Naive B cell (primary cell): ENCODE measurements around the gene FAM72B. TPM values are rescaled to one million over a fixed set of nuclear protein-coding genes. Genes with fewer than 3 reads are reported as not detected.
A peak's percentile ranks its signal among the peaks of the same experiment; 100 is the strongest.
"Not testable (repeated sequence)": the region's sequence is repeated elsewhere in the genome, so short reads cannot be mapped to it uniquely, and the experiment has no call there.

Experiments
- ATAC-seq, 2 donors: fragments of 150-1000 bp; cut with Tn5 transposase; 2 replicates each; pipeline ENCODE4 v1.10.0; 2021; ENCODE audit warnings: low read depth in 2 of 2, mild to moderate bottlenecking in 2 of 2, moderate library complexity in 2 of 2
- DNase-seq: peaks from one replicate; pipeline ENCODE4 v3.0.0; 2022
- H3K27ac Mint-ChIP-seq, 6 donors: one replicate each; pipeline ENCODE4 v1.8.0; 2020 to 2022; ENCODE audit warnings: mild to moderate bottlenecking in 6 of 6, mixed read lengths in 6 of 6, moderate library complexity in 5 of 6, inconsistent platforms in 2 of 6
- H3K27me3 Mint-ChIP-seq, 3 donors: one replicate each; pipeline ENCODE4 v1.8.0; 2021 to 2022; ENCODE audit warnings: mixed read lengths in 3 of 3, mild to moderate bottlenecking in 1 of 3
- H3K36me3 Mint-ChIP-seq, 2 donors: one replicate each; pipeline ENCODE4 v1.8.0; 2020 to 2022; ENCODE audit warnings: mixed read lengths in 2 of 2, inconsistent platforms in 1 of 2, mild to moderate bottlenecking in 1 of 2
- H3K4me1 Mint-ChIP-seq, 3 donors: one replicate each; pipeline ENCODE4 v1.8.0; 2020 to 2022; ENCODE audit warnings: mixed read lengths in 3 of 3, inconsistent platforms in 1 of 3, mild to moderate bottlenecking in 1 of 3, moderate library complexity in 1 of 3
- H3K4me3 Mint-ChIP-seq, 8 donors: one replicate each; pipeline ENCODE4 v1.8.0; 2020 to 2022; ENCODE audit warnings: mild to moderate bottlenecking in 8 of 8, mixed read lengths in 8 of 8, moderate library complexity in 8 of 8, inconsistent platforms in 2 of 8
- H3K9me3 Mint-ChIP-seq, 7 donors: one replicate each; pipeline ENCODE4 v1.8.0; 2020 to 2022; ENCODE audit warnings: mixed read lengths in 7 of 7, mild to moderate bottlenecking in 5 of 7, inconsistent platforms in 2 of 7, moderate library complexity in 1 of 7
- polyA plus RNA-seq, 6 donors: library from polyadenylated mRNA; unstranded; fragments of 300-500 nt; fragmentation: Illumina TruSeq; gene quantifications; one replicate each; pipeline ENCODE4 v1.2.3, GENCODE V29; 2021; ENCODE audit warnings: low read depth in 6 of 6

Gene FAM72B
- polyA plus RNA-seq, 6 donors from 2014 or later = 1.5 TPM; not detected in 5

- not testable (repeated sequence) for H3K4me3 Mint-ChIP-seq, ATAC-seq, H3K27ac Mint-ChIP-seq, H3K36me3 Mint-ChIP-seq, H3K9me3 Mint-ChIP-seq, H3K4me1 Mint-ChIP-seq, DNase-seq, H3K27me3 Mint-ChIP-seq
Observed at GRCh38 chr1:121210778-121211177, 26.6 kb upstream of the FAM72B start.

GRCh38 chr1:121208375-121208774, 24.2 kb upstream of the FAM72B start:
- H3K4me1 Mint-ChIP-seq, H3K27ac Mint-ChIP-seq, H3K27me3 Mint-ChIP-seq, H3K4me3 Mint-ChIP-seq, DNase-seq, H3K36me3 Mint-ChIP-seq, ATAC-seq, H3K9me3 Mint-ChIP-seq: not testable (repeated sequence)

- not testable (repeated sequence) for H3K27ac Mint-ChIP-seq, H3K27me3 Mint-ChIP-seq, H3K36me3 Mint-ChIP-seq, H3K4me3 Mint-ChIP-seq, DNase-seq, H3K9me3 Mint-ChIP-seq, H3K4me1 Mint-ChIP-seq, ATAC-seq
Observed at GRCh38 chr1:121207328-121207727, 23.2 kb upstream of the FAM72B start.

GRCh38 chr1:121205786-121206711, 21.9 kb upstream of the FAM72B start:
- not testable (repeated sequence) for H3K36me3 Mint-ChIP-seq, DNase-seq, H3K4me3 Mint-ChIP-seq

GRCh38 chr1:121202986-121203385, 18.8 kb upstream of the FAM72B start:
- DNase-seq, H3K27me3 Mint-ChIP-seq, H3K36me3 Mint-ChIP-seq, H3K4me3 Mint-ChIP-seq, H3K4me1 Mint-ChIP-seq, ATAC-seq, H3K27ac Mint-ChIP-seq, H3K9me3 Mint-ChIP-seq: not testable (repeated sequence)

More at GRCh38 chr1:121205786-121206711, 21.9 kb upstream of the FAM72B start:
- H3K4me1 Mint-ChIP-seq, H3K9me3 Mint-ChIP-seq, ATAC-seq, H3K27ac Mint-ChIP-seq, H3K27me3 Mint-ChIP-seq: not testable (repeated sequence)

GRCh38 chr1:121200985-121201981, 17.1 kb upstream of the FAM72B start:
- not testable (repeated sequence) for H3K4me3 Mint-ChIP-seq, H3K27me3 Mint-ChIP-seq, H3K9me3 Mint-ChIP-seq, ATAC-seq, H3K4me1 Mint-ChIP-seq, H3K36me3 Mint-ChIP-seq, DNase-seq
- peak overlapping the region in 1 of 6 donors; percentile 71 for H3K27ac Mint-ChIP-seq

GRCh38 chr1:121200232-121200631, 16.1 kb upstream of the FAM72B start:
- H3K27me3 Mint-ChIP-seq, H3K4me3 Mint-ChIP-seq, H3K4me1 Mint-ChIP-seq, H3K27ac Mint-ChIP-seq, DNase-seq, H3K9me3 Mint-ChIP-seq, H3K36me3 Mint-ChIP-seq: not testable (repeated sequence)
- ATAC-seq = peak; percentile 73 to 75

- H3K9me3 Mint-ChIP-seq, H3K36me3 Mint-ChIP-seq, H3K27me3 Mint-ChIP-seq, ATAC-seq, H3K4me1 Mint-ChIP-seq, DNase-seq, H3K4me3 Mint-ChIP-seq, H3K27ac Mint-ChIP-seq: not testable (repeated sequence)
Observed at GRCh38 chr1:121199763-121200162, 15.6 kb upstream of the FAM72B start.

- not testable (repeated sequence) for H3K36me3 Mint-ChIP-seq, H3K4me3 Mint-ChIP-seq, H3K4me1 Mint-ChIP-seq, H3K9me3 Mint-ChIP-seq, ATAC-seq, DNase-seq, H3K27me3 Mint-ChIP-seq, H3K27ac Mint-ChIP-seq
Observed at GRCh38 chr1:121197095-121197882, 13.1 kb upstream of the FAM72B start.

- H3K36me3 Mint-ChIP-seq, H3K27ac Mint-ChIP-seq, DNase-seq, ATAC-seq, H3K9me3 Mint-ChIP-seq, H3K27me3 Mint-ChIP-seq, H3K4me1 Mint-ChIP-seq, H3K4me3 Mint-ChIP-seq: not testable (repeated sequence)
Observed at GRCh38 chr1:121192512-121192911, 8.4 kb upstream of the FAM72B start.

- H3K4me3 Mint-ChIP-seq = peak overlapping the region in 3 of 8 donors; percentile 15 to 20 (median 18)
- not testable (repeated sequence) for H3K9me3 Mint-ChIP-seq, ATAC-seq, H3K36me3 Mint-ChIP-seq, DNase-seq, H3K4me1 Mint-ChIP-seq, H3K27me3 Mint-ChIP-seq
- peak overlapping the region in 1 of 6 donors; percentile 49 for H3K27ac Mint-ChIP-seq
Observed at GRCh38 chr1:121187914-121188313, 3.8 kb upstream of the FAM72B start.

GRCh38 chr1:121186191-121186590, 2.1 kb upstream of the FAM72B start:
- H3K4me3 Mint-ChIP-seq = peak overlapping the region in 6 of 8 donors; percentile 69 to 93 (median 88)
- not testable (repeated sequence) for H3K4me1 Mint-ChIP-seq, H3K9me3 Mint-ChIP-seq, ATAC-seq, H3K27me3 Mint-ChIP-seq, H3K36me3 Mint-ChIP-seq, DNase-seq
- H3K27ac Mint-ChIP-seq = peak overlapping the region in 1 of 6 donors; percentile 65

- H3K4me1 Mint-ChIP-seq, H3K36me3 Mint-ChIP-seq, DNase-seq, H3K9me3 Mint-ChIP-seq, H3K27me3 Mint-ChIP-seq: not testable (repeated sequence)
- Mint-ChIP-seq H3K27ac (peak overlapping the region in 2 of 6 donors; percentile 87 to 95), H3K4me3 (peak overlapping the region; percentile 84 to 98 (median 96))
- ATAC-seq = peak in 1 of 2 donors; percentile 1
Observed at GRCh38 chr1:121185140-121185708, 1.1 kb upstream of the FAM72B start.
